GM12878 (cell line): ENCODE results near the gene PINLYP. TPM values are rescaled to one million over a fixed set of nuclear protein-coding genes. Genes with fewer than 3 reads are reported as not detected.

Experiments used
- ATAC-seq: fragments of 200-7000 bp; cut with Tn5 transposase; 3 replicates; pipeline ENCODE4 v1.9.1; 2020; ENCODE audit warnings: mild to moderate bottlenecking, moderate library complexity
- BruUV-seq: library from RNA; stranded (reverse); fragments of 400-500 nt; replicated peaks from 2 replicates; lab custom pipeline; 2021; lab: Mats Ljungman, UMichigan
- CTCF ChIA-PET: fragments of 300-600 bp; sonication (Branson Sonifier 250); formaldehyde crosslinking; extraction: SDS; loops from one replicate; lab custom pipeline; 2021; ENCODE audit warnings: inconsistent platforms; lab: Yijun Ruan, JAX
- POLR2A ChIA-PET: fragments of 350-600 bp; formaldehyde crosslinking; extraction: SDS; loops from one replicate; lab custom pipeline; 2021; ENCODE audit warnings: inconsistent platforms; lab: Charles Lee
- RAD21 ChIA-PET: fragments of 300-600 bp; sonication (Branson Sonifier 250); formaldehyde crosslinking; loops from one replicate; lab custom pipeline; 2023; ENCODE audit warnings: antibody characterized with exemption; ENCODE audit not compliant: unreplicated experiment; lab: Charles Lee
- SMC1A ChIA-PET: fragments of 300-600 bp; sonication (Branson Sonifier 250); formaldehyde crosslinking; loops from one replicate; lab custom pipeline; 2023; ENCODE audit not compliant: unreplicated experiment, uncharacterized antibody; lab: Charles Lee
- DNase-seq: peaks from one replicate; pipeline ENCODE4 v3.0.0-alpha.2; 2011; ENCODE audit warnings: low read depth, low spot score
- FAIRE-seq: peaks from 3 replicates; lab custom pipeline; 2011; peaks lifted over from hg19 to GRCh38; lab: Jason Lieb, UNC
- H2AFZ ChIP-seq: 2 replicates; pipeline ENCODE4 v1.6.0; 2011; ENCODE audit warnings: low read depth, low read length, control low read depth; ENCODE audit not compliant: control insufficient read depth
- H3K27ac ChIP-seq: 2 replicates; pipeline ENCODE4 v1.5.1; 2011; ENCODE audit warnings: control low read depth; ENCODE audit not compliant: control insufficient read depth, insufficient read depth
- H3K27me3 ChIP-seq, 2 experiments: replicated peaks in 1 of 2; 2 replicates each; pipeline versions ENCODE4 v1.6.0 to v1.6.1; 2011; ENCODE audit warnings: low read length in 1 of 2; ENCODE audit not compliant: control insufficient read depth in 2 of 2, insufficient read depth in 2 of 2
- H3K36me3 ChIP-seq, 2 experiments: 2 replicates each; pipeline ENCODE4 v1.5.1; 2011; ENCODE audit warnings: low read length in 1 of 2; ENCODE audit not compliant: control insufficient read depth in 2 of 2, insufficient read depth in 2 of 2
- H3K4me1 ChIP-seq: 2 replicates; pipeline ENCODE4 v1.6.1; 2011; ENCODE audit warnings: mild to moderate bottlenecking, low read length, moderate library complexity, mixed read lengths; ENCODE audit not compliant: control insufficient read depth, insufficient read depth
- H3K4me2 ChIP-seq: 2 replicates; pipeline ENCODE4 v1.6.0; 2011; ENCODE audit warnings: control low read depth; ENCODE audit not compliant: control insufficient read depth, insufficient read depth
- H3K4me3 ChIP-seq: fragments of 200-600 bp; sonication (generic); 2 replicates; pipeline ENCODE4 v1.5.1; 2016
- H3K79me2 ChIP-seq: 2 replicates; pipeline ENCODE4 v1.6.0; 2011; ENCODE audit warnings: low read length; ENCODE audit not compliant: control insufficient read depth, insufficient read depth
- H3K9ac ChIP-seq: 2 replicates; pipeline ENCODE4 v1.8.0; 2011; ENCODE audit warnings: low read length, control low read depth, mixed read lengths; ENCODE audit not compliant: control insufficient read depth, insufficient read depth
- H3K9me3 ChIP-seq: replicated peaks from 3 replicates; pipeline ENCODE4 v1.5.1; 2011; ENCODE audit warnings: mild to moderate bottlenecking, low read length; ENCODE audit not compliant: control insufficient read depth, insufficient read depth
- H4K20me1 ChIP-seq: 2 replicates; pipeline ENCODE4 v1.6.0; 2011; ENCODE audit not compliant: control insufficient read depth, insufficient read depth
- EED ChIP-seq: sonication (generic); IDR thresholded peaks from 2 replicates; pipeline ENCODE4 v1.6.1; 2016; ENCODE audit warnings: antibody characterized with exemption, low read depth
- EGR1 ChIP-seq, 2 experiments: IDR thresholded peaks; 1 replicate in 1 of 2; 2 replicates in 1 of 2; pipeline ENCODE4 v1.6.1; 2011 to 2012; ENCODE audit warnings: low read depth in 2 of 2, low read length in 2 of 2, borderline replicate concordance in 1 of 2, mild to moderate bottlenecking in 1 of 2, moderate library complexity in 1 of 2
- NFYB ChIP-seq: IDR thresholded peaks from 2 replicates; pipeline ENCODE4 v1.6.1; 2011; ENCODE audit warnings: low read depth, mild to moderate bottlenecking, low read length, improper control_type of control experiment, moderate library complexity; ENCODE audit not compliant: insufficient read depth
- PAX5 ChIP-seq: IDR thresholded peaks from 2 replicates; pipeline ENCODE4 v1.6.1; 2011; ENCODE audit warnings: low read depth, low read length, borderline replicate concordance
- POLR2AphosphoS5 ChIP-seq: IDR thresholded peaks from 2 replicates; pipeline ENCODE4 v1.6.1; 2011; ENCODE audit warnings: mild to moderate bottlenecking, low read length, inconsistent platforms
- SRF ChIP-seq, 2 experiments: IDR thresholded peaks; 2 replicates each; pipeline ENCODE4 v1.6.1; 2011; ENCODE audit warnings: low read depth in 2 of 2, low read length in 2 of 2, mild to moderate bottlenecking in 1 of 2, moderate library complexity in 1 of 2
- WGBS: methylation state at CpG from one replicate; pipeline ENCODE4 v1.1.6; 2016; ENCODE audit warnings: low lambda C conversion rate; ENCODE audit not compliant: insufficient replicate concordance, insufficient coverage; ENCODE audit errors: missing lambda C conversion rate; 5-methylcytosine and 5-hydroxymethylcytosine counted together
- in situ Hi-C: fragments of 300-500 bp; cut with MboI; formaldehyde crosslinking; loops from 9 replicates; pipeline ENCODE4 v1.14.3; 2018; ENCODE audit warnings: mixed read lengths
- intact Hi-C: fragments of 100-400 bp; cut with micrococcal nuclease; formaldehyde crosslinking; loops from one replicate; pipeline ENCODE4 v1.14.2; 2022; ENCODE audit not compliant: unreplicated experiment
- polyA plus RNA-seq, 11 experiments: library from polyadenylated mRNA; depleted of rRNA in 4 of 11; unstranded in 6 of 11; stranded (reverse) in 5 of 11; fragments of >200 nt; fragmentation: Nextera tagmentation in 4 of 11; fragmentation: Illumina TruSeq in 1 of 11; extraction: Ambion mirVana in 4 of 11; extraction: Trizol in 1 of 11; gene quantifications; 1 replicate in 1 of 11; 2 replicates in 10 of 11; pipeline versions ENCODE4 v1.2.1 to v1.2.3, GENCODE V29; 2011 to 2016; ENCODE audit warnings: inconsistent platforms in 2 of 11, missing spikeins in 2 of 11, low read depth in 1 of 11
- total RNA-seq, 4 experiments: library from RNA; depleted of rRNA in 3 of 4; stranded (reverse); fragments of >200 nt in 3 of 4; fragmentation: Illumina TruSeq in 1 of 4; extraction: Trizol in 1 of 4; gene quantifications; 2 replicates each; pipeline versions ENCODE4 v1.2.1 to v1.2.3, GENCODE V29; 2013 to 2021
- TF ChIP-seq, protein P1 (sequence below): IDR thresholded peaks from 2 replicates; pipeline ENCODE4 v1.6.1; 2012; ENCODE audit warnings: low read depth, low read length, improper control_type of control experiment
- TF ChIP-seq, protein P2 (sequence below): fragments of 450-650 bp; conservative IDR thresholded peaks from 2 replicates; pipeline ENCODE4 v1.6.1; 2017; ENCODE audit warnings: mild to moderate bottlenecking, moderate library complexity
- TF ChIP-seq, protein P3 (sequence below): fragments of 450-650 bp; IDR thresholded peaks from 2 replicates; pipeline ENCODE4 v1.6.1; 2016; ENCODE audit warnings: mild to moderate bottlenecking

Gene PINLYP
- total and polyA plus RNA-seq, 10 of the 15 experiments (the other 5 are each of a cell fraction or from before 2014, with no cell fraction given): 1.0 to 26.9 (median 11.4) TPM

DNA sequence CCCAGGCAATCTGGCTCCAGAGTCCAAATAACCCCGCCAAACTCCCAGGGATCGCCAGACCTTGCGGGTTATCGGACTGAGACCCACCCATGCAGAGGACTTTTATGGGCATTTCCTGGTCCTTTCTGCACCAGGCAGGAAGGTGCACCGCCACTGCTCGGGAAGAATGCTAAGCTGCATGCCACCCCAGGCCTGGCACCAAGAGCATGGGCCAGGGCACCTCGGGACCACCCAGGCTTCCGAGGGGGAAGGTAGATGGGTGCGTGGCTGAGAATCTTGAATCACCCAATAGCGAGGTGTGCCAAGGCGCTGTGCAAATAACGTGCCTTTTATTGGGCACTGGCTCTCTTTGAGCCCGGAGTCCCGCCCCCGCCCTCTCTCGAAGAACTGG, 43.0 kb upstream of the PINLYP start:
- Histone ChIP-seq H3K4me1 (peaks cover 8% of the 10 kb centered on the region; the same call in 1 of the 2 replicates), H3K79me2 (no peaks in the 10 kb centered on the region), H3K36me3 (no peaks in the 10 kb centered on the region), H3K27ac (peak overlapping the region; percentile 37), H3K4me2 (peak overlapping the region; percentile 81), H3K9me3 (no peaks in the 10 kb centered on the region), H3K4me3 (peak overlapping the region; percentile 74), H3K27me3 (no peaks in the 10 kb centered on the region), H2AFZ (peak overlapping the region; percentile 92), H3K9ac (peak overlapping the region; percentile 56), H4K20me1 (no peaks in the 10 kb centered on the region)
- POLR2A ChIA-PET: interaction anchor here (0.6 to 2.9 kb wide), 11 partner anchors 8 to 137 kb away, joined by 3 to 16 read pairs (median 3); partner anchors contain the start of genes IRGQ, PHLDB3, PINLYP and PLAUR
- FAIRE-seq (no peak), ATAC-seq (peak; percentile 49), DNase-seq (no peak)
- BruUV-seq: no TSS peak
- SMC1A ChIA-PET: interaction anchor here (1.0 to 2.2 kb wide), 6 partner anchors 14 to 86 kb away, joined by 3 to 7 read pairs (median 5); partner anchors contain the start of genes IRGQ, XRCC1 and ZNF576
- no peak for TF ChIP-seq POLR2AphosphoS5
- TF ChIP-seq PAX5: 0 out of 2 replicates have a peak, but pooled peaks have one; percentile 26
- TF ChIP-seq, protein P1, sequence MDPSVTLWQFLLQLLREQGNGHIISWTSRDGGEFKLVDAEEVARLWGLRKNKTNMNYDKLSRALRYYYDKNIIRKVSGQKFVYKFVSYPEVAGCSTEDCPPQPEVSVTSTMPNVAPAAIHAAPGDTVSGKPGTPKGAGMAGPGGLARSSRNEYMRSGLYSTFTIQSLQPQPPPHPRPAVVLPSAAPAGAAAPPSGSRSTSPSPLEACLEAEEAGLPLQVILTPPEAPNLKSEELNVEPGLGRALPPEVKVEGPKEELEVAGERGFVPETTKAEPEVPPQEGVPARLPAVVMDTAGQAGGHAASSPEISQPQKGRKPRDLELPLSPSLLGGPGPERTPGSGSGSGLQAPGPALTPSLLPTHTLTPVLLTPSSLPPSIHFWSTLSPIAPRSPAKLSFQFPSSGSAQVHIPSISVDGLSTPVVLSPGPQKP: 0 out of 2 replicates have a peak, but pooled peaks have one; percentile 14
- TF ChIP-seq, protein P2, sequence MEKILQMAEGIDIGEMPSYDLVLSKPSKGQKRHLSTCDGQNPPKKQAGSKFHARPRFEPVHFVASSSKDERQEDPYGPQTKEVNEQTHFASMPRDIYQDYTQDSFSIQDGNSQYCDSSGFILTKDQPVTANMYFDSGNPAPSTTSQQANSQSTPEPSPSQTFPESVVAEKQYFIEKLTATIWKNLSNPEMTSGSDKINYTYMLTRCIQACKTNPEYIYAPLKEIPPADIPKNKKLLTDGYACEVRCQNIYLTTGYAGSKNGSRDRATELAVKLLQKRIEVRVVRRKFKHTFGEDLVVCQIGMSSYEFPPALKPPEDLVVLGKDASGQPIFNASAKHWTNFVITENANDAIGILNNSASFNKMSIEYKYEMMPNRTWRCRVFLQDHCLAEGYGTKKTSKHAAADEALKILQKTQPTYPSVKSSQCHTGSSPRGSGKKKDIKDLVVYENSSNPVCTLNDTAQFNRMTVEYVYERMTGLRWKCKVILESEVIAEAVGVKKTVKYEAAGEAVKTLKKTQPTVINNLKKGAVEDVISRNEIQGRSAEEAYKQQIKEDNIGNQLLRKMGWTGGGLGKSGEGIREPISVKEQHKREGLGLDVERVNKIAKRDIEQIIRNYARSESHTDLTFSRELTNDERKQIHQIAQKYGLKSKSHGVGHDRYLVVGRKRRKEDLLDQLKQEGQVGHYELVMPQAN: no peak
- 0 out of 2 replicates have a peak, but pooled peaks have one; percentile 41 for TF ChIP-seq EED
- TF ChIP-seq EGR1 (IDR thresholded peaks at IDR 0.05; ENCODE audit: borderline replicate concordance in 1 of 2, low read depth in 2 of 2, low read length in 2 of 2): peak in 1 of 2 experiments; percentile 63; a peak in 2 of 3 replicates
- peak; percentile 81 to 93 for TF ChIP-seq SRF (IDR thresholded peaks at IDR 0.05; ENCODE audit: low read depth in 2 of 2, low read length in 2 of 2)
- TF ChIP-seq, protein P3, sequence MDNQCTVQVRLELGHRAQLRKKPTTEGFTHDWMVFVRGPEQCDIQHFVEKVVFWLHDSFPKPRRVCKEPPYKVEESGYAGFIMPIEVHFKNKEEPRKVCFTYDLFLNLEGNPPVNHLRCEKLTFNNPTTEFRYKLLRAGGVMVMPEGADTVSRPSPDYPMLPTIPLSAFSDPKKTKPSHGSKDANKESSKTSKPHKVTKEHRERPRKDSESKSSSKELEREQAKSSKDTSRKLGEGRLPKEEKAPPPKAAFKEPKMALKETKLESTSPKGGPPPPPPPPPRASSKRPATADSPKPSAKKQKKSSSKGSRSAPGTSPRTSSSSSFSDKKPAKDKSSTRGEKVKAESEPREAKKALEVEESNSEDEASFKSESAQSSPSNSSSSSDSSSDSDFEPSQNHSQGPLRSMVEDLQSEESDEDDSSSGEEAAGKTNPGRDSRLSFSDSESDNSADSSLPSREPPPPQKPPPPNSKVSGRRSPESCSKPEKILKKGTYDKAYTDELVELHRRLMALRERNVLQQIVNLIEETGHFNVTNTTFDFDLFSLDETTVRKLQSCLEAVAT: 0 out of 2 replicates have a peak, but pooled peaks have one; percentile 58
- 0 out of 2 replicates have a peak, but pooled peaks have one; percentile 38 for TF ChIP-seq NFYB
- CTCF ChIA-PET: interaction anchor here (0.8 to 3.9 kb wide), 9 partner anchors 9 to 136 kb away, joined by 3 to 26 read pairs (median 5); no protein-coding TSS in a partner anchor
- RAD21 ChIA-PET: interaction anchor here (0.7 to 2.4 kb wide), 8 partner anchors 13 to 136 kb away, joined by 3 to 18 read pairs (median 6); partner anchors contain the start of genes IRGQ, XRCC1 and ZNF576
- in situ Hi-C loops (no loop called here), intact Hi-C loops (loop anchor here (2.0 kb wide), 1 partner anchor 64 kb away; the partner anchor contains the start of genes IRGQ and ZNF576)
- WGBS: 1% methylated on average over 16 of the region's 16 CpGs
